ENCODE data around the gene FTSJ1. TPM values are rescaled to one million over a fixed set of nuclear protein-coding genes. Genes with fewer than 3 reads are reported as not detected.

FTSJ1 gene
- total RNA-seq, 1 experiment from 2014 or later: 53.9 TPM

- ATAC-seq: no peak
- no peaks in the 10 kb centered on the region for H3K9me3 Mint-ChIP-seq
- H3K27ac Mint-ChIP-seq: no peak overlapping the region
- H3K4me1 Mint-ChIP-seq: no peaks in the 10 kb centered on the region
- POLR2A ChIA-PET: no interaction called here
- no peaks in the 10 kb centered on the region; the same call in 1 of the 2 replicates for H3K27me3 Mint-ChIP-seq (ENCODE audit: low read depth)
- H3K36me3 Mint-ChIP-seq: no peaks in the 10 kb centered on the region
- no peak for DNase-seq (ENCODE audit: low spot score)
- CTCF ChIA-PET: interaction anchor here (1.2 kb wide), 1 partner anchor 10 kb away, joined by 5 read pairs; no protein-coding TSS in a partner anchor
- TF ChIP-seq ZNF532 (CRISPR knock-in tag; IDR thresholded peaks at IDR 0.05; ENCODE audit: borderline replicate concordance) (no peak), ZNF423 (CRISPR knock-in tag; IDR thresholded peaks at IDR 0.05) (no peak), GRHL2 (CRISPR knock-in tag; IDR thresholded peaks at IDR 0.05; ENCODE audit: insufficient replicate concordance, severe bottlenecking) (no peak), PRRX2 (CRISPR knock-in tag; IDR thresholded peaks at IDR 0.05) (no peak), ATF2 (CRISPR knock-in tag; IDR thresholded peaks at IDR 0.05; ENCODE audit: borderline replicate concordance, low read depth) (no peak), ERG (CRISPR knock-in tag; IDR thresholded peaks at IDR 0.05) (no peak), ZNF425 (CRISPR knock-in tag; conservative IDR thresholded peaks at IDR 0.05) (no peak), EMX1 (CRISPR knock-in tag; IDR thresholded peaks at IDR 0.05) (no peak), USF1 (CRISPR knock-in tag; IDR thresholded peaks at IDR 0.05) (no peak), ZBTB43 (CRISPR knock-in tag; IDR thresholded peaks at IDR 0.05) (no peak), ZNF317 (CRISPR knock-in tag; IDR thresholded peaks at IDR 0.05; ENCODE audit: borderline replicate concordance, low read depth) (no peak), RORB (CRISPR knock-in tag; IDR thresholded peaks at IDR 0.05) (no peak), FOXK1 (CRISPR knock-in tag; IDR thresholded peaks at IDR 0.05) (no peak), IRF1 (CRISPR knock-in tag; IDR thresholded peaks at IDR 0.05) (no peak), IRF2 (CRISPR knock-in tag; IDR thresholded peaks at IDR 0.05; ENCODE audit: borderline replicate concordance, low read depth) (no peak), ZBTB21 (CRISPR knock-in tag; IDR thresholded peaks at IDR 0.05; ENCODE audit: borderline replicate concordance) (no peak), NR1H2 (CRISPR knock-in tag; IDR thresholded peaks at IDR 0.05) (no peak)
- no peak overlapping the region for H3K4me3 Mint-ChIP-seq
Observed at GRCh38 chrX:48504261-48504660, 28.3 kb downstream of the FTSJ1 start.

Data from WTC11 (cell line).